RPMI7951 (cell line): Measurements from ENCODE around the gene SOCS2. TPM values are rescaled to one million over a fixed set of nuclear protein-coding genes. Genes with fewer than 3 reads are reported as not detected.
"Not testable (repeated sequence)": the region's sequence is repeated elsewhere in the genome, so short reads cannot be mapped to it uniquely, and the experiment has no call there.

ENCODE experiments used
- DNase-seq: peaks from one replicate; pipeline ENCODE4 v3.0.0-alpha.2; 2012; ENCODE audit warnings: low read depth
- total RNA-seq: library from RNA; depleted of rRNA; stranded (reverse); fragments of >200 nt; shearing (Covaris generic); gene quantifications from 2 replicates; pipeline ENCODE4 v1.2.3, GENCODE V29; 2014

SOCS2 gene
- total RNA-seq, 1 experiment from 2014 or later = 7.3 TPM

DNA sequence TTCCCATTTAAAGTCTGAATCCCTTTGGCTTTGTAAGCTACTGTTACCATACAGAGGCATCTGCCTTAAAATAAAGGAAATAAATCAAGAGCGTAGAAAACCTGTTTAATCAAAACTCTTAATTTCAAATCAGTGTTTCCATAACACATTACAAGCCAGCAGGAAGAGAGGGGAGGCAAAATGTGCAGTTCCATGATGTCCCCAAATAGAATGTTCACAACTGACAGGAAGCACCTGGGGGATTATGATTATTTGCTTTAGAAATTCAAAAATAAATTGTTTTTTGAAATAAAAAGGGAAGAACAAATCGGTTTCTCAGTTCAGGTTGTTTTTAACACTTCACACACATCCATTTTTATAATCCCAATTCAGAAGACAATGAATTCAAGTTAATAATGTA is 21.4 kb downstream of the SOCS2 start:
- no peak for DNase-seq

DNA sequence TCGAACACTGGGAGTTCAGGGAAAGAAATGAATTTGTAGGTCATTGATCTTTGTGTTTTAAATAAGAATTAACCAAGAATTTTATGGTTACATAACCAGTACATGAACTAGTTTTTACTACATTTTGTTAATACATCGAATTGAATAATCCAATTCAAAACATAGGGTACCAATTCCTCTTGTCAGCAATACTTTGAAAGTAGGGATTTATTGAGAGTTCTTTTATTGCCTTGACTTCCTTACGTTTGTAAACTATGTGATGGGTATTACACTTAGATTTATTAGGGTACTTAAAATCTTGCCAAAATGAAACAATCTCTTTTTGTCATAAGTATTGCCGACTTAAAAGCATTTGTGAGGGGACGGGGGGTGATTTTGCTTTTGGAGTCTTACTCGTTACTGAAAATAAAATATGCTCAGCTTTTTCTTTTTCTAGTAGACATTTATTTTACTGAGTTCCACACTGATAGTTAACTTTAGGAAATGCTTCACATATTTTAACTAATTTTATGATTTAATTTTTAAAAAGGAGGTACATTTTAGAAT is 22.4 kb downstream of the SOCS2 start:
- DNase-seq = no peak

DNA sequence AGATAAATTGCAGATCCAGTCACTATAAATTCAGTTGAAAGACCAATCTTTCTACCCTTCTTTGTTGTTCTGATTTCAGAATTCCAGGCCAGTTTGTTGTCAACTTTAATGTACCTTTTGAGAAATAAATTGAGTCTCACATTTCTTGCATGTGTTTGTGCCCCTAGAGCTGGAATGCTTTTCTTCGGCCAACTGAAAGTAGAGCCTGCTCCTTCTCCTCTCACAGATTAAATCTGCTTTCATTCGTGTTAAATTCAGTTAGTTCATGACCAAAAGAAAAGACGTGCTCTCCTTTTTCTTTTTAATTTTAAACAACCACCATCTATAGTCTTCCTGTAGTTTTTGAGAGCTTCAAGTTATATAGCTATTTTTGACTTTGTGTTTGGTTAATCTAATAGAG is 22.9 kb downstream of the SOCS2 start:
- no peak for DNase-seq

DNA sequence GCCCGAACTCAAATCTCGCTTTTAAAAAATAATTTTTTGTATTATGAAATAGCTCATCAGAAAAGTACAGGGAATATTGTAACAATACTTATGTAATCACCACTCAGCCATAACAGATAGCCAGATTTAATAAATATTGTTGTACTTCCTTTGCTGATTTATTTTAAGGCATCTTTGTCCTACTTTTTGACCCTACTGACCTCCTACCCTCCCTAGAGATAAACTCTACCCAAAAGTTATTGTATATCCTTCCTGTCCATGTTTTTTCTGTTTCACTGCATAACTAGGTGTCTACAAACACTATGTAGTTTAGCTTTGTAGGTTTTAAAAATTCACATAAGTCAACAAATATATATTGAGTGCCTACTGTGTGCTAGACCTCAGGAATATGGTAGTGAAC is 25.1 kb downstream of the SOCS2 start:
- no peak for DNase-seq

DNA sequence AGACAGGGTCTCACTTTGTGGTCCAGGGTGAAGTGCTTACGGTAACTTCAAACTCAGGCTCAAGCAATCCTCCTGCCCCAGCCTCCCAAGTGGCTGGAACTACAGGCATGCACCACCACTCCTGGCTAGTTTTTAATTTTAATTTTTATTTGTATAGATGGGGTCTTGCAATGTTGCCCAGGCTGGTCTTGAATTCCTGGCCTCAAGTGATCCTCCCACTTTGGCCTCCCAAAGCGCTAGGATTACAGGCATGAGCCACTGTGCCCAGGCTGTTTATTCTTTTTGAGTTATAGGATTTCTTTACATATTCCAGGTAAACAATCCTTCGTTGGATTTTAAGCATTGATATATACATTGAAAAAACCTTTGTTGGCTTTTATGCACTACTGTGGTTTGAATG is 26.7 kb downstream of the SOCS2 start:
- no peak for DNase-seq

DNA sequence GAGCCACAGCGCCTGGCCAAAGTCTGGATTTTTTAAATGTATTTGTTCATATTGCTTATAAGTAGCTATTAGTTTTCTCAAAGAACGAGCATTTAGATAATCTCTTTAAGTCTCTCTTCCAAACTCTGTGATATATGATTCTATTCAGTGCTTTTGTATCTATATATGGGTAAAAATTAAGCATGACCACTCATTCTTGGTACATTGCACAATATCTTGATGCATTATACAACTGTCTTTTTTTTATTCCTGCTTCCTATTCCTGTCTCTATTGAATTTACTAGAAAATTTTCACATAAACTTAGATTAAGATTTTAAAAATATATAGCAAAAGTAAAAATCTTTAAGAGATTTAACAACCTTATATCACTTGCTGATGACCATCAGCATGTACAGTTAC is 29.1 kb downstream of the SOCS2 start:
- no peak for DNase-seq

DNA sequence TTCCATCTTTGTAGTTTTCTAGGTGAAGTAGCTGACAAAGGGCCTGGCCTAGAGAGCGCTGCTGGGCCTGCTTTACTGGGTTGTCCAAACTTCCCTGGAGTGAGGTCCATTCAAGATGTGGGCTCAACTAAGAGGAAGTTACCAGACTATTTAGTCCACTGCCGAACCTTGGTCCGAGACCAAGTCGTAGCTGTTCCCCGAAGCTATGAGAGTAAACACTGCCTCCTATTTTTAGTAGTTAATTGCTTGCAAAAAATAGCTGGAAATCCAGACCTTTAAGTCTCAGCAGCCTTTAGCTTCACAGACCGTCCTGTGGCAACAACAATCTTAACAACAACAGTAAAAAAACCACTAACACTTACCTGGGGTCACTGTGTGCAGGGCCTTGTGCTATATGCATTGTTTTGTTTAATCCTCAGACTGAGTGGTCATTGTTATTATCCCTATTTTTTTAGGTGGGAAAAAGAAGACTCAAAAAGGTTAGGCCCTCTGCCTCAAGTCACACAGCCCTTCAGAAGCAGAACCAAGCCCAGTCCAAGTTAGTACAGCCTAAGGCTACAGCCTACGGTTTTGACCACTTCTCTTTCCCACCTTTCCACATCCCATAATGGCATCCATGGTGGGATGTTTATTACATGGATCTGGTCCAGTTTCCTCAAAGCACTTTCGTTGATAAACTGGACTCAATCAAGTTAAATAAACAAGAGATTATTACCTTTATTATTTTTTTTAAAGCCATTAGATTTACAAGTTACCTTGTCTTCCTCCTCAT is 30.6 kb downstream of the SOCS2 start:
- DNase-seq = no peak

DNA sequence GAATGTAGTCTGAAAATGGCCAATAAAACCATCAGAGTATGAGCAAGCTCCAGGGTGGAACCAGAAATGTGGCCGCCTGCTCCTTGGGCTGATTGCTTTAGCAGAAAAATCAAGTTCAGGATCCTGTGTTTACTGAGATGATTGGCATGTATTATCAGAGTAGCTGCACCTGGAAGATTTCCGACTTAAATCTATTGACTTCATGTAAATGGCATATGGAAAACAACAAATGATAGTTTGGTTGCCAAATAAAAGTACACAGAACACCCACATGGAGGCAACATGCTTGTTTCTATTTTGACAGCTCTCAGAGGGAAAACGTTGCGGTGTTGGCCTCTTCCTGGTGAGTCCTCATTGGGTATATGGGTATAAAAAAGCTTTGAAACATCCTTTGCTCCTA is 31.3 kb downstream of the SOCS2 start:
- DNase-seq = no peak

DNA sequence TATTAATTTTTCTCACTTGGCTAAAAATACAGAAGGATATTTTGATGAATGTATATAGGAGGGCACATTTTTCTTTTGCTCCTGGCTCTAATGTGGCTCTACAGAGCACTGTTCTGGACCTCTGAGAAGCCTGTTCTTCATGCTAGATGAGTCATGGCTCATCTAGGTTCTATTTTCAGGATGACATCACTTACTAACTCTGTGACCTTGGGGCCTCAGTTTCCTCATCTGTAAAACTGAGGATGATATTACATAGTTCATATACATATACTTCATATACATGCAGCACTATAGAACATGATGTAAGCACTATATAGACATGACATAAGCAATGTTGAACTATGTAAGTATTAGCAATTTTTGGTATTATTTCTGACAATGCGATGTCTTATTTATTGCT is 35.8 kb downstream of the SOCS2 start:
- DNase-seq = no peak

DNA sequence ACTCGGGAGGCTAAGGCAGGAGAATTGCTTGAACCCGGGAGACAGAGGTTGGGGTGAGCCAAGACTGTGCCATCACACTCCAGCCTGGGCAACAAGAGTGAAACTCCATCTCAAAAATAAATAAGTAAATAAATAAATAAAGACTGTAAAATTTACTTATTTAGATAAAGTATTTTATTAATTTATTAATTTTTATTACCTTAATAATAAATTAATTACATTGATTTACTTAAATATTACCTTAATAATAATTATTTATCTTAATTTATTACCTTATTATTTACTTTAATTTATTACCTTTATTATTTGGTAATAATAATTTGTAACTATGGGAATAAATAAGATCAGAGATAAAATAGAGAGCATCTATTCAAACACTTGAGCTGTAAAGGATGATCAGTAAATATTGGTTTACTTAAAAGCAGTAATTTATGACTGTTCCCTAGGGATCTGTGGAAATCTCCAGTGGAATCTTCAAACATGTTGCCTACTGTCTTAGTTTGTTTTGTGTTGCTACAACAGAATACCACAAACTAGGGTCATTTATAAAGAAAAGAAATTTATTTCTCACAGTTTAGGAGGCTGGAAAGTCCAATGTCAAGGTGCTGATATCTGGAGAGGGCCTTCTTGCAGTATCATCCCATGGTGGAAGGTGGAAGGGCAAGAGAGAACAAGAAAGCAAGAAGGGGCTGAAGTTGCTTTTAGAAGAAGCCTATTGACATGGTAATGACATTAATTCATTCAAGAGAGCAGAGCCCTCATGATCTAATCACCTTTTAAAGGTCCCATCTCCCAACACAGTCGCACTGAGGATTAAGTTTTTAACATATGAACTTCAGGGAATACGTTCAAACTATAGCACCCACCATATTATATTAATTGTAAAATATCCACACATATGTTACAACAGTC is 37.1 kb downstream of the SOCS2 start:
- no peak for DNase-seq

DNA sequence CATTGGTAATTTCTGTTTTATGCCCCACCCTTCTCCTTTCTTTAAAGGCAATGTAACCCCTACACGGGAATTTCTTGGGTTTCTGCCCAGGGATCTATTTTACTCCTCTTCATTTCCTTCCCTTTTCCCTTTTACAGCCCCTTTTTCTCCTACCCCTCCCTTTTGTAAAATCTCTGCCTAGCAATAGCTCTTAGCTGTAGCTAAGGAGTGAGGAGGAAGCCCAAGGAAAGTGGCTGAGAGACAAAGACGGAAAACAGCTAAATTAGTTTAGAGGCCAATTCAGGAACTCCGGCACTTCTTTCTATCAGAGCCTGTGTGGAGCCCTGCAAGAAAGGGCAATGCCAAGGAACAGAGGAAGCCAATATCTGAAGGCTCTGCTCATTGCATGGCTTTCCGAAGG is 40.3 kb downstream of the SOCS2 start:
- DNase-seq = no peak

DNA sequence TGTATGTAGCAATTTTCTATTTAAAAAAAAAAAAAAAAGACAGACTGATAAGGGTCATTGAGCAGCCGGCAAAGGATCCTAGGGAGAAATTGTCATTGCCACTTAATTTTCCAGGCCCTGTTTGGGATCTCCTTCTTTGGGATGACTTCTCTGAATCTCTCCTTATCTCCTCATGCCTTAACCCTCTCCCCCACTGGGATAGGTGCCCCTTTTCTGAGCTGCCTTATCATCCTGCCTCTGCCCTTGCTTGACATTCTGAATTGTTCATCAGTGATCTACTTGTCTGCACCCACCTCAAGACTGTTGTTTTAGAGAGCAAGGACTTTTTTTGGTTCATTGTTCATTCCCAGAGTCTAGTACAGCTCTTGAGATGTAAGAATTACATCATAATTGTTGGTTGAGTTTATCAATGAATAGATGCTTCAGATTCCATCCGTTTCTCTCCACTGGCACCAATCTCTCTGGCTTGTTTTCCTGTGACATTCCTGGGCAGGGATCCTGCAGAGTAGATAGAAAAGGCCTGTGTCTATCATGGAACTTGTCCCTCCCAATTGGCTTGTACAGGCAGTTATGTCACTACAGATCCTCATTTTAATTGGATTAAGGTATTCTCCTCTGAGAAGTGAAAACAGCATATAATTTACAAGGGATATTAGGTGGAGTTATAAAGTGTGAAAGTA is 42.6 kb downstream of the SOCS2 start:
- DNase-seq = no peak

DNA sequence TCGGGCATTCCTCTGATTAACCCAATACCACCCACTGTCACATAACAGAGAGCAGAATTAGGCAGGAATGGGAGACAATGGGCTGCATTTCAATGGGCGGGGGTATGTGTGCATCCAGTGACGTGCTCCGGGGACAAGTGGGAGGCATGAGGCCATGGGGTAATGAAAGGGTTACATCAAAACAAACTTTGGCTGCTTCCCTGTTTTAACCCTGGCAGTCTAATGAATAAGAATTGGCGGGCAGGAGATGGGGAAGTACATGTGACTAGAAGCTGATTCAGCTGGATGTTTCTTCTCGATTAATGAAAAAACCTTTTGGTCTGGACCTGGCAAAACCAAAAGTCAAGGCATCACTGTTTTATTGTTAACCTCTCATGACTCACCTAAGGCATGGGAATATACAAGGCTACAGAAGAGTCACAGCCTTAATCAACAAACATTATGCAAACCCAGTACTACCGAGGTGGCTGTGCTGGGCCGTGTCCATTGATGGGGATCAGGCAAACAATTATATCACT is 44.2 kb downstream of the SOCS2 start:
- DNase-seq = peak; percentile 24

DNA sequence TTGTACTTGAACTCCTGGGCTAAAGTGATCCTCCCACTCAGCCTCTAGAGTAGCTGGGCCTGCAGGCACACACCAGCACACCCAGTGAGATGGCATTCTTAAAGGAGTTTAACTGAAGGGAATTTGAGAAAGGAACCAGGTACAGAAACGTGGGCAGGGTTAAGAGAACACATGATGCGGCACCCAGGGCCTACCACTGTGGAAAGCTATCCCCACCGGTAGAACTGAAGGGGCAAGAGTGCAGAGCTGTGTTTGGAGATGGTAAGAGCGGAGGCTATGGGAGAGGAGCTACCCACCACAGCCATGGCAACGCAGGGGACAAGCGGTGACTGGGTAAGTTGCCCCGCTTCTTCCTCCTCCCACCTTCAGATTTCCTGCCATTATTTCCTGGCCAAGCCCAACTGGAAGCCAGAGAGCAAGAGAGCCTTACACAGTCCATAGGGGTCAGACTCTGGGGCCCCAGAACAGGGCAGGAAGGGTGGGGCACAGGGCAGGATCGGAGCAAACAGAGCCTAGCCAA is 46.5 kb downstream of the SOCS2 start:
- no peak for DNase-seq

DNA sequence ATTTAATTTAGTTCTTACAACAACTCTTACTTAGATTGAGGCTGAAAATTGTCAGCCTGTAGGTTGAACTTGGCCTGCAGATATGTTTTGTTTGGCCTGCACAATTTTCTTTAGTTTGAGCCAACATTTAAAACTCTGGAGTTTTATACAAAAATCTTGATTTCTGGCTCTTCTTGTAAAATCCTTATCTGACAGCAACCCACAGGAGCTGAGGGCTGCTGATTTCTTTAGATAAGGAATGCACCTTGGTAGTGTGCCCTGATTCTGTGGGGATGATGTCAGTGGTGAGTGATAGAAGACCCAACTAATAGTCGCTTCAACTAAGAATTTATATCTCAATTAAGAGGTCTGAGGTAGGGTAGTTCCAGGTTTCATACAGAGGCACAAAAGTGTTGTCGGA is 49.5 kb downstream of the SOCS2 start:
- DNase-seq = peak; percentile 34

DNA sequence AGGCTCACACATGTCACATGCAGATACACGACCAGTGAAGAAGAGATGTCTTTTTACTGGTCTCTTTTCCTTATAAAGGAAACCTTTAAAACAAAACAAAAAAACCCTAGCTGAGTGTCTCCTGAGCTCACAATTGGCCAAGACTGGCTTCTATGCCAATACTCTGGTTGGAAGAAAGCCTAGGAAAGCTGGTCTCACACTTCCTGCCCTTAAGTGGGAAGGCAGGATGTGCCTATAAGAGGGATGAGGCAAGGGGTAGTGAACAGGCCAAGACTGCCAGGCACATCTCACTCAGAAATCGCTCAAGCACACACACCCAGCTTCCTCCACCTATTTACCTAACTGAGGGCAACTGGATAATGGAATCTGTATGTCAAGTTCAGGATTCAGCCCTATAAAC is 50.0 kb downstream of the SOCS2 start:
- peak; percentile 60 for DNase-seq

DNA sequence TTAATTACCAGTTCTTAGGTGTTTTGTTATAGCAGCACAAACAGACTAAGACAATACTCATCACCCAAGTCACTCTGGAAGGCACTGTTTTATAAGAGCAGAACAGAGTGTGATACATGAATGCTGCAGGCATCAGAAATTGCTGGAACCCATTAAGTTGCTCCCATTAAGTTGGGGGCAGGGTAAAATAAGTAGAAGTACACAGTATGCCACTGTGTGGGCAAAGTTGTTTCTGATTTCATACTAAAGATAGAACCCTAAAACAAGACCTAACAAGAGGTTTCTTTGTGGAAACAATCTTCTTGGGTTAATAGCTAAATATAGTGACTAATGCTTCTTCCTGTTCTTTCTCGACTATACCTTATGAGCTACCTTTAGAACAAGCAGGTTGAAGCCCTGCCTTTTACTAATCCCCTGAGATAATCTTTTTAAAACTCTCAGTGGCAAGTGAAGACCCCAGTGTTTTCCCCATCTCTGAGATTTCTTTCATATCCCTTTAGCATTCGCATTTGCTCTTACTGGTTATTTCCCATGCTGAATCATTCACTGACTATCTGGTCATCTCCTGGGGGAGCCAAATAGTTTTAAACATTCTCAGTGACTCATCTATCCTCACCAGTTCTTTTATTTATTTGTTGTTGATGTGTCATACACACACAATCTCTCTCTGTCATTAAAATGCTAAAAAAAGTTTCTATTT is 52.3 kb downstream of the SOCS2 start:
- DNase-seq = peak; percentile 93

DNA sequence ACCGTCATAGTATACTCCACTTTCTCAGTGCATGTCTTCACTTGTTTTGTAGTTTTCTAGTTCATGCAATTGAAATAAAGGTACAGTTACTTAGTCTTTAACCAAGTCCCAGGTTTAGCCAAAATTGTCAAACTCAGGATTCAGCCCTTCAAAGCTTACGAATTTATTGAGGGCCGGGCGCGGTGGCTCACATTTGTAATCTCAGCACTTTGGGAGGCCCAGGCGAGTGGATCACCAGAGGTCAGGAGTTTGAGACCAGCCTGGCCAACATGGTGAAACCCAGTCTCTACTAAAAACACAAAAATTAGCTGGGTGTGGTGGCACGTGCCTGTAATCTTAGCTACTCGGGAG is 52.8 kb downstream of the SOCS2 start:
- DNase-seq = not testable (repeated sequence)

DNA sequence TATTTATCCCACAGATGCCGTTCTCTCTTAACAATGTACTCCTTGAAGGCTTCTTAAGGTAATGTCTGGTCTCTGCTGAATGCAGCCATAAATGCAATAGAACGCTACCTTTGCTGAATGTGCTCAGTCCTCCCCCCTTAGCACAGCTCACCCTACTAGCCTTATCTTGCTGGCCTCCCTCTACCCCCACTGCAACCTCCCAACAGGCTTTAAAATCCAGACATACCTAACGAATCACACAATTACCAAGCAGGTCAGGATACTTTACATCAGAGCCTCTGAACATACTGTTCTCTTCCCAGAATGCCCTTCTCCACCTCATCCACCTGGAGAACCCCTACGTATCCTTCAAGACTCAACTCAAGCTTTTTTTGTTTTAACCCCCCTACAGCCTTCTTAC is 53.7 kb downstream of the SOCS2 start:
- DNase-seq = no peak
